Measurements from ENCODE around the gene SHISA6.

SHISA6 gene

DNA sequence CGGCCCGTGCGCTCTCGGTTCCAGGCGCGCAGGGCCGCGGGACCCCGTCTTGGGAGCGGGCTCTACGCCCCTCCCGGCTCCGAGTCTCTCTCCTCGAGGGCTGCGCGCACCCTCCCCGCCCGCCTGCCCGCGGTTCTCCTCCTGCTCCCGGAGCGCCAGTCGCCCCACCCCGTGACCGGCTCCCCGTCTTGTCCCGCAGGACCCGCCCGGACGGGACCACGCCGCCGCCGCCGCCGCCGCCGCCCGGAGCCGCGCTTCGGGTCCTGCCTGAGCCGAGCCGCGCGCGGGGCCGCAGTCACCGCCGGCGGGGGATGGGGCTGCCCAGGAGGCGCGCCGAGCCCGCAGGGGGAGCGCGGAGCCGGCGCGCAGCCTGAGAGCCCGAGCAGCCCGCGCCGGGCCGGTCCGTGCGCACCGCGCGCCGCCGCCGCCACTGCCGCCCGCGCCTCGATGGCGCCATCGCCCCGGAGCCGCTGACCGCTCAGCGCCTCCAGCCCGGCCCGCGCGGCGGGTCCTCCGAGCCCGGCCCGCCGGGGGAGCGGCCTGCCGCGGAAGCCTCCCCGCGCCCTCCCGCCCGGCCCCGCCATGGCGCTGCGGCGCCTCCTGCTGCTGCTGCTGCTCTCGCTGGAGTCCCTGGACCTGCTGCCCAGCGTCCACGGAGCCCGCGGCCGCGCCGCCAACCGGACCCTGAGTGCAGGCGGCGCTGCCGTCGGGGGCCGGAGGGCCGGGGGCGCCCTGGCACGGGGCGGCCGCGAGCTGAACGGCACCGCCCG lies at the start of gene SHISA6:
Gene SHISA6 (plus strand): TSS at position 373 of the 770 bp plus-strand sequence.
- no peak for DNase-seq (ENCODE audit: low read depth)
- TF ChIP-seq, protein P1, sequence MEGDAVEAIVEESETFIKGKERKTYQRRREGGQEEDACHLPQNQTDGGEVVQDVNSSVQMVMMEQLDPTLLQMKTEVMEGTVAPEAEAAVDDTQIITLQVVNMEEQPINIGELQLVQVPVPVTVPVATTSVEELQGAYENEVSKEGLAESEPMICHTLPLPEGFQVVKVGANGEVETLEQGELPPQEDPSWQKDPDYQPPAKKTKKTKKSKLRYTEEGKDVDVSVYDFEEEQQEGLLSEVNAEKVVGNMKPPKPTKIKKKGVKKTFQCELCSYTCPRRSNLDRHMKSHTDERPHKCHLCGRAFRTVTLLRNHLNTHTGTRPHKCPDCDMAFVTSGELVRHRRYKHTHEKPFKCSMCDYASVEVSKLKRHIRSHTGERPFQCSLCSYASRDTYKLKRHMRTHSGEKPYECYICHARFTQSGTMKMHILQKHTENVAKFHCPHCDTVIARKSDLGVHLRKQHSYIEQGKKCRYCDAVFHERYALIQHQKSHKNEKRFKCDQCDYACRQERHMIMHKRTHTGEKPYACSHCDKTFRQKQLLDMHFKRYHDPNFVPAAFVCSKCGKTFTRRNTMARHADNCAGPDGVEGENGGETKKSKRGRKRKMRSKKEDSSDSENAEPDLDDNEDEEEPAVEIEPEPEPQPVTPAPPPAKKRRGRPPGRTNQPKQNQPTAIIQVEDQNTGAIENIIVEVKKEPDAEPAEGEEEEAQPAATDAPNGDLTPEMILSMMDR (conservative IDR thresholded peaks at IDR 0.05; ENCODE audit: control insufficient read depth, insufficient read depth, low read depth, low read length) = no peak
- H3K4me3 ChIP-seq (ENCODE audit: control insufficient read depth, low read depth, low read length) = no peak within 1 kb of the TSS

DNA sequence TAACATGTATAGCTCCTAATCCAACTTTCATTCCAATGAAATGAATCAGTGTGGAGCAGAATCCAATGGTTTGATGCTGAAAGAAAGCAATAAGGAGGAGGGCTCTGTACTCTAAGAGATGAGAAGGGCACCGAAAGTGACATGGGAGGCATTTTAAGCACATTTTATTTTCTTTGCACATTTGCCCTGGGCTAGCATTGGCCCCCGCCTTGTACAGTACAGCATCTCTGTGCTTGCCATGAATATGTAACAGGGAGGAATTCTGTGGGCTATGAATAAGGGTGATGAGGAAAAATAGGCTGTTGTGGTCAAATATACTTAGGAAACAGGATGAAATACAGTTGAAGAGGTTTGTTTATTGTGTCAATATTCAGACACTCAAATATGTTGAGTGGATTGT lies 45.2 kb upstream of the SHISA6 start:
- no peak overlapping the region for H3K4me3 ChIP-seq (ENCODE audit: control insufficient read depth, low read depth, low read length)
- TF ChIP-seq, protein P1 (conservative IDR thresholded peaks at IDR 0.05; ENCODE audit: control insufficient read depth, insufficient read depth, low read depth, low read length) = no peak
- DNase-seq (ENCODE audit: low read depth) = no peak

DNA sequence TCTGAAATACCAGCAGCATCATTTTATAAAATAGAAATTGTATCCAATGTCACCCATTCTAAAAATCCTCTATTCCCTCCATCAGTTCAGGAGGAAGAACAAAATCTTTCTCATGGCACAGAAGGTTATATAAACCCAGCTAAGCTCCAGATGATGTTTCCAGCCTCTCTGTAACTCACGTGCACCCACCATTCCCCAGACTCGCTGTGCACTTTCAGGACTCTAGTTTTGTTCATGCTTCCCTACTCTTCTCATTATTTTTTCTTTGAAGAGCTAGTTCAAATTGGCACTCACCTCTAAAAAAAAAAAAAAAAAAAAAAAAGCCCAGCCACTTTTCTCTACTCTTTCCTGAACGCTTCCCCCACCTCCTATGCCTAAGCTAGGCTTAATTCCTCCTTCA lies 36.0 kb upstream of the SHISA6 start:
- H3K4me3 ChIP-seq (ENCODE audit: control insufficient read depth, low read depth, low read length) = no peak overlapping the region
- TF ChIP-seq, protein P1 (conservative IDR thresholded peaks at IDR 0.05; ENCODE audit: control insufficient read depth, insufficient read depth, low read depth, low read length) = no peak
- DNase-seq (ENCODE audit: low read depth) = no peak

DNA sequence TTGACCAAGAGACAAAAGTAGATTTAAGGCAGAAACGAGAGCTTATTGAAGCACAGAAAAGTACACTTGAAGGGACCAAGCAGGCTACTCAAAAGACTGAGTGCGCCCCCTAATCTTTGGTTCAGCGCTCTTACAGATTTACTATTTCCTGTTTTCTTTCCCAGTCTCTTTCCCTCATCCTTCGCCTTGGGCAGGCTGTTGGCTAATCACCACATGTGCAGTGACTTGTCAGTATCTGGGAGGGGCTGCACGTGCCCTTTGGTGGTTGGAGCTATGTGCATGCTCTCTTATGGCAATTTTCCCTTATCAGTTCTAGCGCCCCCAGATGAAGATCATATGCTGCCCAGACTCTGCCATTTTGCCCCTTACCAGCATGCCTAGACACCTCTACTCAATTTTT lies 35.4 kb upstream of the SHISA6 start:
- DNase-seq (ENCODE audit: low read depth) = no peak
- TF ChIP-seq, protein P1 (conservative IDR thresholded peaks at IDR 0.05; ENCODE audit: control insufficient read depth, insufficient read depth, low read depth, low read length) = no peak
- H3K4me3 ChIP-seq (ENCODE audit: control insufficient read depth, low read depth, low read length) = no peak overlapping the region

DNA sequence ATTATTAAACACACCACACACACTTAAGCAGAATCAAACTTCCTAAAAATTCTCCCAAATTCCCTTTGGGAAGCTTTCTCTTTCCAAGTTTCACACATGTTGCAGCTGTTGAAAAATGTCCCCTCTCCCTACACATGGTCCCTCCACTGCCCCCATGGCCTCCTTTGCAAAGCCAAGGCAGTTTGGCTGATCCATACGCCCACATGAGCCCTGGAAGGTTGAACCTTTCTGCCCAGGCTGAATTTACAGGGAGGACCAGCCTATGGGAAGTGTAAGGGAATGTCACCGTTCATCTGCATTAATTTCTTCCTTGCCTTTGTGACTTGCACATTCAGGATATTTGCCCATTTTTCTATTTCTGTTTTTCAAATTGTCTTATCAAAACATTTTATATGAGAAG lies 31.1 kb upstream of the SHISA6 start:
- DNase-seq (ENCODE audit: low read depth) = no peak
- TF ChIP-seq, protein P1 (conservative IDR thresholded peaks at IDR 0.05; ENCODE audit: control insufficient read depth, insufficient read depth, low read depth, low read length) = no peak
- H3K4me3 ChIP-seq (ENCODE audit: control insufficient read depth, low read depth, low read length) = no peak overlapping the region

DNA sequence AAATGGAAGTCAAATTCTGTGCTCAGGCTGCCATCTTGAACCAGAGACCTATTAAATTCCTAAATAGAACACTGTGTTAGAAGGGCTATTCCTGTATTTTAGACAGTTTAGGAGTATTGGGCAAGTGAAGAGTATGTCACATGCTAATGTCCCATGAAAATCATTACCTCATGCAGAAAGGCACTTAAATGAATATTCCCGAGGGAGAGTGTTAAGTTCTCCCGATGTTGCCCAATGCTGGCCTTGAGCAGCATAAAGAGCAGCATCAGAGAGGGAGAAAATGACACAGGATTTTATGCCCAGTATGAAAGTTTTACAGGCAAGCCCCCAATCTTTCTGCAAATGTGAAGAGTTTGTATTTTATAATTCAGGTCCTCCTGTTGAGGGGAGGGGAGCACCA lies 28.2 kb upstream of the SHISA6 start:
- no peak overlapping the region for H3K4me3 ChIP-seq (ENCODE audit: control insufficient read depth, low read depth, low read length)
- TF ChIP-seq, protein P1 (conservative IDR thresholded peaks at IDR 0.05; ENCODE audit: control insufficient read depth, insufficient read depth, low read depth, low read length) = no peak
- DNase-seq (ENCODE audit: low read depth) = no peak

All from fibroblast of mammary gland (primary cell).